HG03066 (cell line): ENCODE measurements around the gene YBX2.
"Not testable (repeated sequence)": the region's sequence is repeated elsewhere in the genome, so short reads cannot be mapped to it uniquely, and the experiment has no call there.

Experiments used
- ATAC-seq: cut with Tn5 transposase; IDR thresholded peaks from one replicate; pipeline ENCODE4 v1.9.1; 2021; ENCODE audit warnings: low read depth; ENCODE audit not compliant: unreplicated experiment

Gene YBX2

DNA sequence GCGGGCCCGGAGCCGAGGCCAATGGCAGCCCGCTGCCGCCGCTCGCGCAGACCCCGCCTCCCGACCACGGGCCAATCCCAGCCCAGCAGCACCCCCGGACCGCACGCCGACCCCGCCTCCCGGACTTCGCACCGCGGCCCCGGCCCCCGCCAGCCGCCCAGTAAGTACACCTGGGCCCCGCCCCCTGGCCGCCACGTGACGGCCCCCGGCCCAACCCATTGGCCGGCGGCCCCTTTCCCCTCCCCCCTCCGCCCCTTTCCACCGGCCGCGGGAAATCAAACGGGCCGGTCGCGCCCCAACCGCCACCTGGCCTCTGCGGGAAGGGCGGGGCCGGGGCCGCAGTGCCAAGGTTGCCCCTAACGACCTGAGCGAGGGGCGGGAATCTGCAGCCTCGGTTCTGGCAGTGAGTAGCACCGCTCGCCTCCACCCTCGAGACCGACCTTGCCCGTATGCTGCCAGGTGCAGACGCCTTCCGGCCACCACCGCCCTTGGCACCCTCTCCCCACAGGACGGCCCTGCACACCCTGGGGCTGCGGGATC, at the start of gene YBX2:
Gene YBX2 (minus strand): TSS at position 26 of the 540 bp plus-strand sequence. CDS start 139 bp downstream, outside the sequence.
- ATAC-seq: no peak

DNA sequence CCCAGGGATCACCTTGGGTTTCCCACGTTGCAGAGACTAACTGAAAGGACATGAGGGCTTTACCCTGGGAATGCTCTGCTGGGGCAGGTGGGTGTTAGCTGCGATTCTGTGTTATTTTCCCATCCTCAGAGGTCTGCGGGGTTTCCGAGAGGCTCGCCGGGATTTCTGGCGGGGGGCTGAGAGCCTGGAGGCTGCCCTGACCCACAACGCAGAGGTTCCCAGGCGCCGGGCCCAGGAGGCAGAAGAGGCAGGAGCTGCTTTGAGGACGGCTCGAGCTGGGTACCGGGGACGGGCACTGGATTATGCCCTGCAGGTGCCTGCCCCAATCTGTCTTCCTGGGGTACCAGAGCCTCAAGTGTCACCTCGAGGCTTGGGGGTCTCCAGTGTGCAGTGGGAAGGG, 48.8 kb upstream of the YBX2 start:
- no peak for ATAC-seq

DNA sequence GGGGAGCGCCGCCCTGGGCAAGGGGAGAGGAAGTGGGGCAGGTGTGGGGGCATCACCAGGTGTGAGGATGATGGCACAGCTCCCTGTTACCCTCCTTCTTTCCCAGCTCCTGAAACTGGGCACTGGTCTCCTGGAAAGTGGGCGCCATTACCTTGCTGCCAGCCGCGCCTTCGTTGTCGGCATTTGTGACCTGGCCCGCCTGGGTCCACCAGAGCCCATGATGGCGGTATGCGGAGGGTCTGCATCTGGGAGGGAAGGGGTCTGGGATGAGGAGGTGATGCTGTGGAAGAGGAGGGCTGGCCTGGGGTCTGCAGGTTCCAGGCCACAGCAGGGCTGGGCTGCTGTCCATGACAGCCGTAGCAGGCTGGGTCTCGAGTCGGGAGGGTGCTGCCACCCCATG, 47.4 kb upstream of the YBX2 start:
- no peak for ATAC-seq

DNA sequence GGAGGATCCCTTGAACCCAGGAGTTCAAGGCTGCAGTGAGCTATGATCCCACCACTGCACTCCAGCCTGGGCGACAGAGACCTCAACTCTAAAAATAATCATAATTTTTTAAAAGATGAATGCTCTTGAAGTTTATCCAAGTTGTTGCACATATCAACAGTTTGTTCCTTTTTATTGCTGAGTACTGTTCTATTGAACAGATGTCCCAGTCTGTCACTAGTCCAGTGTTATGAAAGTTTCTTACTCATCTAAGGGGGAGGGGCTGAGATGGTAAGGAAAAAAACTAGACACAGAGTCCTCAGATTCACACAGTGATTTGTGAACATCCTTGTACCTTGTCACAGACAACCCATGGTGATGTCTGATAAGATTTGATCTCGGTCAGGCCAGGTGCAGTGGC, 45.7 kb upstream of the YBX2 start:
- no peak for ATAC-seq

DNA sequence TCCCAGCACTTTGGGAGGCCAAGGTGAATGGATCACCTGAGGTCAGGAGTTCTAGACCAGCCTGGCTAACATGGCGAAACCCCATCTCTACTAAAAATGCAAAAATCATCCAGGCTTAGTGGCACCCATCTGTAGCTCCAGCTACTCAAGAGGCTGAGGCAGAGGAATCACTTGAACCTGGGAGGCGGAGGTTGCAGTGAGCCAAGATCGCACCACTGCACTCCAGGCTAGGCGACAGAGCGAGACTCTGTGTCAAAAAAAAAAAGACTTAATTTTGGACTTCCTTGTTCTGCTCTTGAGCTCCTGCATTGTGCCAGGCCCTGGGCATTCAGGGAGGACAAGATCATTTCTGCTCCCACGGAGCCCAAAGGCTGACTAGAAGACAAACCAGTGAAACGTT, 43.2 kb upstream of the YBX2 start:
- ATAC-seq: not testable (repeated sequence)

DNA sequence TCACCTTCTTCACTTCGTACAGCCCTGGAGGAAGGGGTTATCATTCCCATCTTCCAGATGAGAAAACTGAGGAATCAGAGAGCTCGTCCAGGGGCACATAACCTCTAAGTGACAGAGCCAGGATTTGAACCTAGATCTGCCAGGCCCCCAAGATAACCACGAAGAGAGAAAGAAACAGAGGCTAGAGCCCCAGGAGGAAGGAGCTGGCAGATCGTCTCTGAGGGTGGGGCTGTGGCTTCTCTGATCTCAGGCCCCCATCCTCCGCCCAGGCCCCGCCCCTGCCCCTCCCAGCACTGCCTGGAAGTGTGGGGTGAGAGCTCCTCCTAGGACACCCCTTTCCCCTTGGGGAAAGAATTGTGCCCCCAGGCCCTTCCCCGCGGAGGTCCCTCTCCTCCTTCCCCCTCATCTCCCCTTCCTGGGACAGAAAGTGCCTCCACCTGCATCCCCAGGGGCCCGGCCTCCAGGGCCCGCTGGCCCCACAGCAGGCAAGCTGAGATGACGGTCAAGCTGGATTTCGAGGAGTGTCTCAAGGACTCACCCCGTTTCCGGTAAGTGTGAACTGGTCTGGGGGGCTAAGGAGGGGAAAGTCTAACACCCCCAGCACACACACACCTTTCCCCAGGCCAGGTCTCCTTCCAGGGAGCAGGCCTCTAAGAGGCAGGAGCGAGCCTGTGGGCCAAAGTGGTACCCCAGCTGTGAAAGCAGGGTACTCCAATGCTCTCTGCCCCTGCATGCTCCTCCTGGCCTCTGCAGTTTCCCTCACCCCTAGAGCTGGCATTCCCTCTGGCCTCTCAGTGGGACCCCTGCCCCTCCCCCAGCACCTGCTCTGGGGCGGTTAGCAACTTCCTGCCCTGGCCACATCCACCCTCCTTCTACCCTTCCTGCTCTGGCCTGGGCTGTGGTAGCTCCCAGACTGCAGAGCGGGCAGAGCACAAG, 42.1 kb upstream of the YBX2 start, which contains the start of gene ACAP1:
Gene ACAP1 (plus strand): TSS at position 290 of the 936 bp plus-strand sequence. CDS start 206 bp downstream, at position 496.
- ATAC-seq: peak; percentile 58

DNA sequence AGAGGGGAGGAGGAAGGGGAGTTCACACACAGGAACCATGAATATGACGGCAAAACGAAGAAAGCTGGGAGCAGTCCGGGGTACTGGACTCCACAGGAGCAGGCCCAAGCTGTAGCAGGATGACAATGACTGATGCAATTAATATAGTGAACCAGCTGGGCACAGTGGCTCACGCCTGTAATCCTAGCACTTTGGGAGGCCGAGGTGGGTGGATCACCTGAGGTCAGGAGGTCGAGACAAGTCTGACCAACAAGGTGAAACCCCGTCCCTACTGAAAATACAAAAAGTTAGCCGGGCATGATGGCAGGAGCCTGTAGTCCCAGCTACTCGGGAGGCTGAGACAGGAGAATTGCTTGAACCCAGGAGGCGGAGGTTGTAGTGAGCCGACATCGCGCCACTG, 41.3 kb upstream of the YBX2 start:
- ATAC-seq: not testable (repeated sequence)

DNA sequence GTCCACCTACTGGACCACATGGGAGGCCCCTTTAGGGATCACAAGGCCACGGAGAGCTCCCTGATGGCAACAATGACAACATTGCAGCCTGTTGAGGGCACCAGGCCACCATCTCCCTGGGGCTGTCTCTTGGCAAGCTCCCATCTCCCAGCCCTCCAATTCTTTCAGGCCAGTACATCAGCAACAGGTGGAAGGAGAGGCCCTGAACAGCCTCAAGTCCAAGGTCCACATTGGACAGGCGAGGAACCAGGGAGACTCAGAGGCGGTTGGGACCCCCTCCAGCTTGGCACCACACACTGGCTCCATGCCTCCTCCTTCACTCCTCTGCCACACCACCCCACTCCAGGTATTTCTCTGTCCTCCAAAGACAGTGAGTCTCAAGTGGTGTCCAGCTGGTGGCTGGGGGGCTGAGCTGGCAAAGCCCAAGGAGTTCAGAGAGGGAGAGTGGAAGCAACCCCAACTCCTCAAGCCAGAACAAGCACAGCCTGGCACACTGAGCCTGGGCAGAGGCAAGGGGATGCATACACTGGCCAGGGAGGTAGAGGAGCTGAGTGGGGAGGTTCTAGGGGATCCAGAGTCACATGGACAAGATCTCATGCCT, 40.6 kb upstream of the YBX2 start:
- no peak for ATAC-seq

DNA sequence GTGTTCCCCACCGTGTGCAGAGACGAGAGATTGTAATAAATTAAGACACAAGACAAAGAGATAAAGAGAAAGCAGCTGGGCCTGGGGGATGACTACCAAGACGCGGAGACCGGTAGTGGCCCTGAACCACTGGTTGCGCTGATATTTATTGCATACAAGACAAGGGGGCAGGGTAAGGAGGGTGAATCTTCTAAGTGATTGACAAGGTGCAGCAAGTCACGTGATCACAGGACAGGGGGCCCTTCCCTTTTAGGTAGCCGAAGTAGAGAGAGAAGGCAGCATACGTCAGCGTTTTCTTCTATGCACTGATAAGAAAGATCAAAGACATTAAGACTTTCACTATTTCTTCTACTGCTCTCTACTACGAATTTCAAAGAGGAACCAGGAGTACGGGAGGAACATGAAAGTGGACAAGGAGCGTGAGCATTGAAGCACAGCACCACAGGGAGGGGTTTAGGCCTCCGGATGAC, 38.2 kb upstream of the YBX2 start:
- ATAC-seq: not testable (repeated sequence)

DNA sequence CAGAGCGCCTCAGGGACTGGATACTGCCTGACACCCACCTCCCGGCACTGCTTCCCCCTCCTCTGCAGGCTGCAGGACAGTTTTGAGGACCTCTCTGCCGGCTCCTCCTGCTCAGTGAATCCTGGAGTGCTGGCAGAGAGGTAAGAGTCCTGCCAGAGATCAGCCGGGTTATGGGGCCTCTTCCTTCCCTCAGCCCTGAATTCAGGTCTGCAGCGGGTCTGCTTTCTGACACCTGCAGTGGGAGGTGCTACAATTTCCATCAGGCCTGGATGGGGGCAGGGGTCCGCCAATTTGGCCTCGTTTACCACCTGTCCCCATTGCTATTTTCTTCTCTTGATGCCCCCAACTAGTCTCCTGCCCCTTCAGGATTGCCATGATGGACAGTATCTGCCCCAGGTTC, 37.7 kb upstream of the YBX2 start:
- ATAC-seq: no peak

DNA sequence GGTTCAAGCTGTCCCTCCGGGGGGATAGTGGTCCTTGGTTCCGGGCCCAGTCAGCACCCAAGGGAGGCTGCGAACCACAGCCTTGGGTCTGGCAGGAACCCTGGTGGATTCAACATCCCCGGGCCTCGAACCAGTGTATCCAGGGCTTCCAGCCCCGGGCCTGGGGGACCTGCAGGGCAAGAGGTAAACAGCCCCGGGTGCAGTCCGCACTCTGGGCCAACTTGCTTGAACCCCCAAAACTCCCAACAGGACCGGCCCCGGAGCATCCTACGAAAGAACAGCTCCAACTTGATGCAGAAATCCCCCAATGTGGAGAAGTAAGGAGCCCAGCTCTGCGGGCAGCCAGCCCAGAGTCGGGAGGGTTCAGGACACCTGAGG, 36.2 kb upstream of the YBX2 start:
- ATAC-seq: no peak

DNA sequence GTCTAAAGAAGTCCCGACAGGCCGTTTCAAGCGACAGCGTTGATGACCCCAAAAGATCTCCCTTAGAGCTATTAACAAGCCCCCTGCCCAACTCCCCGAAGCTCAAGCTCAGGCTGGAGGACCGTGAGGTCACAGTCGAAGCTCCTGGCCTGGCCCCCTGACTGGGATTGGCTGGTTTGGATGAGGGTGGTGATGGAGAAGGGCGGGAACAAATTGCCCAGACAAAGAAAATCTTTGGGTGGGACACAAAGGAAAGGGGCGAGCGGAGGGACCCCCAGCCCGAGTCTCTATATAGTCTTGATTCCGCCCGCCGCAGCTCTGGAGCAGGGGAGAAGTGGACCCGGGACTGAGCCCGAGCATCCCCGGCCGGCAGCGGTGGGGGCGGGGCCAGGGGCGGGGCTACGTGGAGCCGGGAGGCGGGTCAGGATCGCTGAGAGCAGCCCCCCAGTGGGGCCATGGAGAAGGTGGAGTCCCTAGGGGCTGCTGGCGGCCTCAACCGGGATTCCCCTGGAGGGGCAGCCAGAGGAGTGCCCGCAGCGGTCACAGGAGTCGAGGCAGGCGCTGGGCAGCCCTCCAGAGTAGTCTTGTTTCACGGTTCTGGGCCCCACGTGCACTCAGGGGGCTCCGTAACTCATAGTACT, 35.7 kb upstream of the YBX2 start:
- peak; percentile 39 for ATAC-seq

DNA sequence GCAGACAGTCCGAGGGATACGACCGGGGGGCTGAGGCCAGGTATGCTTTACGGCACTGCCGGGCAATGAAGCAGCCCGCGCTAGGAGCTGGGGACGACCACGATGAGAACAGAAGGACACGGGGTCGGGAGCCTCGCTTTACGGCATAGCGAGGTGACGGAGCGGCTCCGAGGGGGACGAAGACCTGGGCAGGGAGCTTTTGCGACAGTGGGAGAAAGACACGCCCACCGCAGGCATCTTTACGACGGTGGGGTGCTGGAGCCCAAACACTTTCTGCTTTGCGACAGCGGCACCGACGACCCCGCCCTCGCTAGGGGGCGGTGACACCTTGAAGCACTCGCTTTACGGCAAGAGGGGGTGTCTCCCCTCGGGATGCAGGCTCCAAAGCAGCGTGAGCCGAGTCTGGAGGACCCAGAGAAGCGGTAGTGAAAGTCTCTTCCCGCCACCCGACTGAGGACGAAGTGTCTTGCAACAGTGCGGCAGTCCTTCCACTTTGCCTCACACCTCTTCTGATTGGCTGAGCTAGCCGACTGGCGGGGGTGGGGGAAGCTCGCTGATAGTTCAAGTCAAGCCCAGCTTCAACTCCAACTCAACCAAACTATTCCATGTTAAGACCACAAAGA, 35.0 kb upstream of the YBX2 start:
- ATAC-seq: peak; percentile 53

DNA sequence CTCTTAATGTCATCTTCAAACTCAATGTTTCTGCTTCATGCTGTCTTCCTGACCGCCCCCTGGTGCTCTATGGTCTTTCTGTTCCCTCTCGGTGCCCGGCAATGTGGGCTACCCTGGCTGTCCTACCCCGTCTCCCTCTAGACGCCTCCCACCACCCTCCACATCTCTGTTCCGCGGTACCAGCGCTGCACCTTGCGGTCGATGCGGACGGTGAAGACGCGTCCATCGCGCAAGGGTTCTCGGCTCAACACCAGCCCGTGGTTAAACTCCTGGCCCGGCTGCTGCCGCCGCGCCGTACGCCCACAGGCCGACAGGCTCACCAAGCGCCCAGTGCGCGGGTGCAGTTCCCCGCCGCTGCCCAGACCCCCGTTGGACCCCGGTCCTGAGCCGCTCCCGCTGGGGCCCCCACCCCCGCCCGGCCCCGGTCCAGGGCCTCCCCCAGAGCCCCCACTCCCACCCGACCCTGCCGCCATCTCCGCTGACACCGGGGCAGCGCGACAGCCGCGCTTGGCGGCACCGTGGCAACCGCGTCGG, 34.5 kb upstream of the YBX2 start, which contains the start of gene NEURL4:
Gene NEURL4 (minus strand): TSS at position 496 of the 534 bp plus-strand sequence. CDS start 23 bp downstream, at position 473.
- ATAC-seq: peak; percentile 11

DNA sequence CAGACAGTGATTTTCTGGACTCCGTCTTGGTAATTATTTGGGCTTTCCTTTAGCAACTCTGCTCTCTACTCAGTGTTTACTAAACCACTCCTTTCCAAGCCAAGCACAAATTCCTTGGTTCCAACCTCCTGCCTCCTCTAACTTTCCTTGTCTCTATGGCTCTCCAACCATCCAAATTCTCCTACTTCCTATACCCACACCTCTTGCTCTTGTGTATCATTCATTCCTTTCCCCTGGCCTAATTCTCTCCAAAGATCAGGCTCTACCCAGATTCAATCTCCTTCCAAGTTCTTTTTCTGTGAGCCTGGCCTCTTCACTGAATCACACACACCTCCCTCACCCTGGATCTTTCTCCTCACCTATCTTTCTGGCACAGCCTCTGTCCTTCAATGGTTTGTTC, 33.6 kb upstream of the YBX2 start:
- ATAC-seq: no peak

DNA sequence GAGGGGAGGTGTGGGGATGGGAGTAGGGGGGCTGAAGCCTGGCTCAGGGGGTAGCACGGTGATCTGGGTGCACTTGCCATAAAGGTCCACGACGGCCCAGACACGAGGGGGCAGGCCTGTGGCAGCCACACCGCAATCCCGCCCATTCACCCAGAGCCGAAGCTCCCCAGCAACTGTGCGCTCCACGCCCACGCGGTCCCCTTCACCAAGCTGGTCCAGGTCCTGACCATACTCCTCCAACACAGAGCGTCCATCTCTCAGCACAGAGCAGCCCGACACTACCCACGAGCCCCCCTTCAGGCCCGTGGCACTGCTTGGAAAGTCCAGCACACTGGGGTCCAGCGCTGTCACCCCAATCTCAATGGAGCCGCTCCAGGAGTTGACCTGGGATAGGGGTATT, 33.1 kb upstream of the YBX2 start:
- ATAC-seq: no peak

DNA sequence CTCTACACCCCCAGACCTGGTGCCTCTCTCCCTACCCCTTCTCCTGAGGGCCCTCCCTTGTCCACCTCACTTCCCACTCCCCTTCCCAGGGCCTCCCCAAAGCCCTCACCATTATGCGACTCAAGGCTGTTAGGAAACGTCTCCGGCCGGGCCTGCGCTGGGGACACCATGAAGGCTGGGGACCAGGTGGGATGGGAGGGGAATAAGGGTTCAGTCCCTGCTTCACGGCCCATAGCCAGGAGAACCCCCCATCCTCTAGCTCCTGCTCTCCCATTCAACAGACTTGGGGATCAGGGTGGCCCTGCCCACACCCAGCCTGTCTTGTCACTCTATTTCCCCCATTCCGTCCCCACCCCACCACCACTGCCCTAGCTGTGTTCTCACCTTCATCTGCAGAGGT, 32.6 kb upstream of the YBX2 start:
- ATAC-seq: no peak

DNA sequence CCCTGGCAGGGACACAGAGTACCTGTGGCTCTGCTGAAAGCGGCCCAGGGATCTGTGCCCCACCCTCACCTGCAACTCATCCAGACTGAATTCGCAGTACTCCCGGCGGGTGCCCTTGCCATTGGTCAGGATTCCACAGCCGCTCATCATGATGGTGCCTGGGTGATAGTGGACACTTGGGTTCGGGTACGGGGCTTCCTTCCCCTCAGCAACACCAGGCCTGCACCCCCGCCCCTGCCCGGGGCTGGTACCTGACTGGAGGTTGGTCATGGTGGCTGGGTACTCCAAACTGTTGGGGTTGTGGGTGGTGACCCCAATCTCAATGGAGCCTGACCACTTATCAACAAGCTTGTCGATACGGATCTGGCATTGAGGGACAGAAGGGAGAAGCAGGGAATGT, 31.7 kb upstream of the YBX2 start:
- no peak for ATAC-seq

DNA sequence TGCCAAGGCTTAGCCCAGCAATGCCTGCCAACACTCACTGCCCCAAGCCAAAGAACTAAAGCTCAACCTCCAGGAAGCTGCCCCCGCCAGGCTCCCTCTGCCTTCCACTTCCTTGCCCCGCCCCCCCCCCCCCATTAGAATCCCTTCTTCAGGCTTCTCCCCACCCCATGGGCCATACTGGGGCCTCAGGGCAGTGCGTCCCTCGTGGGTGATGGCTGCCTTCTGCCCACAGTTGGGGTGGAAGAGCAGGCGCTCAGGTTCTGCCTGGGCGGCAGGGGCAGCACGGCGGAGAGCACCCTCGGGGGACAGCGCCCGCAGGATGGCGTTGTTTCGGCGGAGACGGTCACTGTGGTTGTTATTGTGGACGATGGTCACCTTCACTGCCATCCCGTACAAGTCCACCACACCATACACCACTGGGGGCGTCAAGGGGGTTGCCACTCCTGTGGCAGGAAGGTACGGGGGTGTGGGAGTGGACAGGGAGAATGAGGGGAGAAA, 30.6 kb upstream of the YBX2 start:
- ATAC-seq: no peak

DNA sequence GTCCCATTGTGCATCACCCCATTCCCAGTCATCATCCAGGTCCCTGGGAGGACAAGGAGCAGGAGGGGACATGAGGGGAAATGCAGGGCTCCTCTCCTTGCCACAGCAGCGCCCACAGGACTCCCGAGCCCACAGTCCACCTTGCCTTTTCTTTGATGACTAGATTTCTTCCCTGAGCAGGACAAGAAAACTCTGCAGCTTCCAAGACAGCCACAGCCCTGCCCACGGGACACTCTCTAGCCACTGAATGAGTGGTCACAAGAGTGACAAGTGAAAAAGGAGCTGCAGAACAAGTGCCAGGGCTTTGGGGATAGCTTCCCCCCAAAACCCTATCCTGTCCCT, 30.0 kb upstream of the YBX2 start:
- ATAC-seq: no peak
